HG03060 (cell line): Measurements from ENCODE around the gene MDM1.

Experiments
- ATAC-seq: cut with Tn5 transposase; IDR thresholded peaks from one replicate; pipeline ENCODE4 v1.9.1; 2021; ENCODE audit warnings: low read depth, moderate number of reproducible peaks; ENCODE audit not compliant: unreplicated experiment

Gene MDM1, protein sequence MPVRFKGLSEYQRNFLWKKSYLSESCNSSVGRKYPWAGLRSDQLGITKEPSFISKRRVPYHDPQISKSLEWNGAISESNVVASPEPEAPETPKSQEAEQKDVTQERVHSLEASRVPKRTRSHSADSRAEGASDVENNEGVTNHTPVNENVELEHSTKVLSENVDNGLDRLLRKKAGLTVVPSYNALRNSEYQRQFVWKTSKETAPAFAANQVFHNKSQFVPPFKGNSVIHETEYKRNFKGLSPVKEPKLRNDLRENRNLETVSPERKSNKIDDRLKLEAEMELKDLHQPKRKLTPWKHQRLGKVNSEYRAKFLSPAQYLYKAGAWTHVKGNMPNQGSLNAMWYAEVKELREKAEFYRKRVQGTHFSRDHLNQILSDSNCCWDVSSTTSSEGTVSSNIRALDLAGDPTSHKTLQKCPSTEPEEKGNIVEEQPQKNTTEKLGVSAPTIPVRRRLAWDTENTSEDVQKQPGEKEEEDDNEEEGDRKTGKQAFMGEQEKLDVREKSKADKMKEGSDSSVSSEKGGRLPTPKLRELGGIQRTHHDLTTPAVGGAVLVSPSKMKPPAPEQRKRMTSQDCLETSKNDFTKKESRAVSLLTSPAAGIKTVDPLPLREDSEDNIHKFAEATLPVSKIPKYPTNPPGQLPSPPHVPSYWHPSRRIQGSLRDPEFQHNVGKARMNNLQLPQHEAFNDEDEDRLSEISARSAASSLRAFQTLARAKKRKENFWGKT

DNA sequence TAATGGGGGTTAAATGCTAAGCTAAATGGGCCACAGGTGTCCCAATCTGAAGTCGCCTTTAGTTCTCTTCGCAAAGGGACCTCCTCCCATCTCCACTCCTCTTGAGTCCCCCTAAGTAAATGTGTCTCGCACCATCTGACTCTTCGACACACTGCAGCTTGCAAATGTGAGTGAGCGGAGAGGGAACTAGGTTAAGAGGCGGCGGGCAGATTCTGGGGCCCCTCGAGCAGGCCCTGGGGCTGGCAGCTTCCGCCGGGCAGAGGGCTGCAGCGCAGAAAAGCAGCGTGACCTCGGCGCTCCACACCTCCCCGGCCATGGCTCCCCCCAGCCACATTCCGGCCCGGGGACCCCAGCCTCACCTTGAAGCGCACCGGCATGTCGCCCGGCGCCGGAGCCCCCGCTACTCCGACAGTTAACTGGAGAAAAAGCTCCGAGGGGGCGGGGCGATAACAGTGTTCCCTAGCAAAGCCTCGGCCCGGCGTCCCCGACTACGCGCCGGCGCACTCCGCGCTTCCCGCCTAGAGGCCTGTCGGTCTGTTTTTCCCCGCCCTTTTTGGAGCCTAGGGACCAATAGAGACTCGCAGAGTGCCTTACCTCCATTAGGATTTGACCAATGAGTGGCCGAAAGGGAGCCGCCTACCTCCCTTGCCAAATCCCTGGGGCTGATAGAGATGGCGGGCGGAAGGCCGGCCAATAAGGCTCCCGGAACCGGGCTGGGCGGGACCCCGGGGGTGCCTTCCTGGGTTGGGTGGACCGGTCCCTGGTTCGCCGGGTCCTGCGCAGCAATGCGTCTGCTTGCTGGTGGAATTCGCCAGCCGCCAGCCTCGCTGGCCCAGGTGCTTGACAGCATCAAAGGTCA lies at the start of gene MDM1:
Gene MDM1 (minus strand): TSS at position 494 of the 859 bp plus-strand sequence. CDS start 117 bp downstream, at position 377.
- peak; percentile 96 for ATAC-seq

GRCh38 chr12:68381476-68382219 lies 49.5 kb upstream of the MDM1 start:
- no peak for ATAC-seq

GRCh38 chr12:68378872-68379606 lies 46.9 kb upstream of the MDM1 start:
- no peak for ATAC-seq

GRCh38 chr12:68377881-68378280 lies 45.7 kb upstream of the MDM1 start:
- no peak for ATAC-seq

- no peak for ATAC-seq
These were observed 44.7 kb upstream of the MDM1 start for GRCh38 chr12:68376901-68377300.

GRCh38 chr12:68375756-68376695 lies 43.9 kb upstream of the MDM1 start:
- ATAC-seq = no peak

DNA sequence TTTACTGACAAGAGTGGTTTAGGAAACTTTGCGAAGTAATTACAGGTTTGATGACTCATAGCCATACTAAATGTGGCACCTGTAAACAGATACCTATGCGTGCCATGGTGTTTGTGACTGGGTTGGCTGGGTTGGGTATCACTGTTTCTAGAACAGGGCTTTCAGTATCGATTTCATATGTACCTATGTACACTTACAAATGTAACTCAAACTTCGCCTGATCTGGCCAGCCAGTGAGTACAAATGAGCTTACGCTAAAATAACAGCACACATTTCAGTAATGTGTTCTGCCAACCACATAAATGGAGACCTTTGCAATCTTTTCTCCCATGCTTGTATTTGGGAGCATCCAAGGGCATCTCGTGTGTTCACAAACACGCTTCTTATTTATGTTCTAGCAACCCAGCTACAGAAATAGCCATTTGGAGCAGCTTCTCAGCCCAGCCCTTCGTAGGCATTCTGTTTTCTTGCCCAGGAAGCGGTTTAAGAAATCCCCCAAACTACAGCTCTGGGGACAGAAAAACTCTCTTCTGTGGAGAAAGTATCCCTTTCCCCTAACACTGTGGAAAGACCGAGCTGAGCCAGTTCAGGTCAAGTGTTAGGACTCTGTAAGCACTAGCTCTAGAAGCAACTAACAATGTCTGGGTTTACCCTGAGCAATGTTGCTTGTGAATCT lies 42.3 kb upstream of the MDM1 start:
- peak; percentile 95 for ATAC-seq

- ATAC-seq = no peak
These were observed 38.5 kb upstream of the MDM1 start for GRCh38 chr12:68370667-68371066.

- ATAC-seq = no peak
These were observed 37.9 kb upstream of the MDM1 start for GRCh38 chr12:68370006-68370590.

DNA sequence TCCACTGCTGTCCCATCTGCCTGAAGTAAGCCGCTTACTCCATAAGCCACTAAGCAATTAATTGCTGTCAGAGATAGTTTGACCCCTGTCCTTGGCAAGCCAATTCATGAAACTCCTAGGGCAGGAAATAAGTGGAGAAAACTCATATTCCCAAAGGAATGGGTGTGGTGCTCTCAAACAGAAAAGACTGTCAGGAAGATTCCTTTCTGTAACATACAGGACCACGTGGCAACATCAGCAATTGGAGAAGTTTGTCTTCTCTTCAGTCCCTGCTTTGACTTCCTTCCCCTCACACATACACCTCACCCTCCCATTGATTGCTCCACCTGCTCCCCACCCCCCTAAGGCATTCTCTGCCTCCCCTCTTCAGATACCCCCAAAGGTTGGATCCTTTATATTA lies 36.2 kb upstream of the MDM1 start:
- ATAC-seq = no peak

DNA sequence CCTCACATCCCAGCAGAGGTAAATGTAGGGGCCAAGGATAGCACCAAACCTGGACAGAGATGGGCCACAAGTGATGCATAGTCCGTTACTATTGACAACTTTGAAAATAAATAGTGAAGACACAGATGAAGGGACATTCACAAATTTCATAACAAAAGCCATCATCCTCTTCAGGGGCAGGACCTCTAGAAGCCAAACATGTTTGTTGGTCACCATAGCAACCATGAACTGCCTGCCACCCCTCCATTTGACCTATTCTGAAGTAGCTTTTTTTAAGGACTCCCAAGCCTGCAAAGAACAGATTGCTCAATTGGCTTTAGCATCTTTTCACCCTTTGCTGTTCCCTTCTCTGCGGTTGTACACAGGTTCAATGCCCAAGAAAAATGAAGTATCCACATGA lies 35.7 kb upstream of the MDM1 start:
- ATAC-seq = no peak

GRCh38 chr12:68367116-68367515 lies 35.0 kb upstream of the MDM1 start:
- no peak for ATAC-seq

DNA sequence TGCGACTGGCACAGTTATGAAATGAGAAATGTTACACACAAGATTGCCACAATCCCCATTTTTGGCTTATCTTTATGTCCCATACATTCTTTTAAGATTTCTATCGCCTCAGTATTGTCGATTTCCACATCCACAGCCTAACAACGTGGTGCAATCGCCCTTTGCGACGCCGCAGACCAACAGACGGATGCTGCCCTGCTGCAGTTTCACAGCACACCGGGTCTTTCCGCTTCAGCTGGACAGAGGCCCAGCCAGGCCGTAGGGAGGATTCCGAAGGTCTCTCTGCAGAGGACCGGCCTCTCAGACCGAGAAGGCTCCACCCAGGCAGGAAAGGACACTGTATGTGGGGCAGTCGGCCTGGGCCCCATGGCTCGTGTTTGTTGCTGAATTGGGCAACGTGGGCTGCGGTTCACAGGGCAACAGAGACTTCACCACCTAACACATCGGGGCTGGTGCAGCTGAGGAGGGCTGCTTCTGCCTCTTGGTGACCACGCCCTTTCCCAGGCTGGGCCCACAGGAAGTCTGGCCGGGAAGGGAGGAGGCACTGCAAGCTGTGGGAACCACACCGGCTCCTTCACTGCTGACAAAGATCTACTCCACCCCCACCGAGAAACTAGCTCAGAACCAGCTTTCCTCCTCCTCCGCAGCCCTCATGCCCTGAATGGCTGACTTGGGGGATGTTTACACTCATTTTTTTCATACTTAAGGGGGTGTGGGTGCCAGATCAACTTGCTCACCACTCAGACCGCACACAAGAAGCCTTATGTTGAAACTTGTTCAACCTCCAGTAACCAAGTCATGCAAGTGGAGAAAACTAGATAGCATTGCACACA lies 32.9 kb upstream of the MDM1 start:
- ATAC-seq = peak; percentile 76

- no peak for ATAC-seq
These were observed 32.2 kb upstream of the MDM1 start for GRCh38 chr12:68364328-68364727.

DNA sequence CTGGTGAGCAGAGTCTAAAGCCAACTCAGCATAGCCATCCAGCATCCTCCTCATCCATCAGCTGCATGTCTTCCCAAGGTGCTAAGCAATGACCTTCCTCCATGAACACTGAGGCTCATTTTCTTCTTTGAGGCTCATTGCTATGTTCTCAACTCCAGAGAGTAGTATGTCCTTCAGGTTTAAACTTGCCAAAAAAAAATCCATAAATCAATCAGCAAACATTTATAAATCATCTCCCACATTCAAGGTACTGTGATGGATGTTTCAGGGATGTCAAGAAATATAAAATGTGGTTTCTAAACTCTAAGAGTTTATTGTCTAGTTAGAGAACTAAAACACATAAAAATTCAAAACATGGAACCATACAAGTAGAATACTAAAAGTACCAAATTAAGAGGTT lies 29.8 kb upstream of the MDM1 start:
- no peak for ATAC-seq

DNA sequence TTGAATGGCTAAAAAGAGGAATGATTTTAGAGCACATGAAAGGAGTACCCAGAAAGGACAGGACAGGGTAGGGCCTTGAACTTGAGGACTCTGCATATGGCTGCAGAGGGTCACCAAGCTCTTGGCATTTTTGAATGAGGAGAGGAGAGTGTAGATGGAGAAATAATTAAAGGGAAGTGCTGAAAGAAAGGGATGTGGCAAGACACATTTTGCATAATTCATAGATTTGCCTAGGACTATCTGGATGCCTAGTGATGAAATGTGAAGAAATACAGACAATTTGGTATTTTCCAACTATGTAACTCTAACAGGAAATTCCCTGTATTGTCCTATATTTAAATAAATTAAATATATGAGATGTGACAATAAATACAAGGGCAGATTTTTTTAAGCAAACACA lies 27.5 kb upstream of the MDM1 start:
- ATAC-seq = no peak
